GM23338 (cell line): ENCODE data around the gene LAPTM4A. TPM values are rescaled to one million over a fixed set of nuclear protein-coding genes. Genes with fewer than 3 reads are reported as not detected.

ENCODE experiments used
- ATAC-seq: fragments of 200-7000 bp; cut with Tn5 transposase; 3 replicates; pipeline ENCODE4 v1.9.1; 2020
- DNase-seq: peaks from one replicate; pipeline ENCODE4 v3.0.0-alpha.2; 2015; ENCODE audit warnings: low spot score
- H2AFZ ChIP-seq: fragments of 200-600 bp; sonication (generic); 2 replicates; pipeline ENCODE4 v1.8.0; 2016; ENCODE audit warnings: antibody characterized with exemption, mild to moderate bottlenecking, moderate library complexity
- H3F3A ChIP-seq: fragments of 200-600 bp; sonication (generic); replicated peaks from 2 replicates; pipeline ENCODE4 v1.8.0; 2017; ENCODE audit warnings: antibody characterized with exemption, mixed run types, low read depth
- H3K27ac ChIP-seq: fragments of 200-600 bp; sonication (generic); 2 replicates; pipeline ENCODE4 v1.6.1; 2016; ENCODE audit warnings: low read depth
- H3K27me3 ChIP-seq: fragments of 200-600 bp; sonication (generic); 2 replicates; pipeline ENCODE4 v1.8.0; 2016; ENCODE audit warnings: mild to moderate bottlenecking, mixed run types, moderate library complexity; ENCODE audit not compliant: insufficient read depth
- H3K36me3 ChIP-seq: fragments of 200-600 bp; sonication (generic); 2 replicates; pipeline ENCODE4 v1.8.0; 2016; ENCODE audit warnings: mild to moderate bottlenecking; ENCODE audit not compliant: insufficient read depth
- H3K4me1 ChIP-seq: fragments of 200-600 bp; sonication (generic); 2 replicates; pipeline ENCODE4 v1.8.0; 2016; ENCODE audit warnings: mild to moderate bottlenecking, moderate library complexity; ENCODE audit not compliant: insufficient read depth
- H3K4me2 ChIP-seq: fragments of 200-600 bp; sonication (generic); 2 replicates; pipeline ENCODE4 v1.7.1; 2017; ENCODE audit warnings: mixed run types
- H3K4me3 ChIP-seq: fragments of 200-600 bp; sonication (generic); 2 replicates; pipeline ENCODE4 v1.6.1; 2016; ENCODE audit warnings: mixed run types
- H3K79me2 ChIP-seq: fragments of 200-600 bp; sonication (generic); replicated peaks from 2 replicates; pipeline ENCODE4 v1.8.0; 2017; ENCODE audit warnings: mild to moderate bottlenecking; ENCODE audit not compliant: insufficient read depth
- H3K9me2 ChIP-seq: fragments of 200-600 bp; sonication (generic); 2 replicates; pipeline ENCODE4 v1.8.0; 2017; ENCODE audit not compliant: insufficient read depth
- H4K20me1 ChIP-seq: fragments of 200-600 bp; sonication (generic); replicated peaks from 2 replicates; pipeline ENCODE4 v1.8.0; 2017; ENCODE audit warnings: mild to moderate bottlenecking; ENCODE audit not compliant: insufficient read depth
- H3K27ac Mint-ChIP-seq: 2 replicates; pipeline ENCODE4 v1.8.0; 2020; ENCODE audit warnings: inconsistent platforms, mild to moderate bottlenecking, moderate library complexity, mixed read lengths
- H3K27me3 Mint-ChIP-seq: 3 replicates; pipeline ENCODE4 v1.8.0; 2022; ENCODE audit warnings: low read depth, mild to moderate bottlenecking, moderate library complexity, mixed read lengths, inconsistent platforms; ENCODE audit not compliant: insufficient read depth, poor library complexity
- H3K36me3 Mint-ChIP-seq: 3 replicates; pipeline ENCODE4 v1.8.0; 2021; ENCODE audit warnings: low read depth, mild to moderate bottlenecking, inconsistent platforms, moderate library complexity, mixed read lengths
- H3K4me1 Mint-ChIP-seq: 3 replicates; pipeline ENCODE4 v1.8.0; 2020; ENCODE audit warnings: mild to moderate bottlenecking, inconsistent platforms, mixed read lengths
- H3K4me3 Mint-ChIP-seq: 3 replicates; pipeline ENCODE4 v1.8.0; 2021; ENCODE audit warnings: moderate library complexity, mild to moderate bottlenecking, inconsistent platforms, mixed read lengths
- H3K9me3 Mint-ChIP-seq: 3 replicates; pipeline ENCODE4 v1.8.0; 2020; ENCODE audit warnings: moderate library complexity, mild to moderate bottlenecking, inconsistent platforms, mixed read lengths
- CREB1 ChIP-seq: fragments of 250-450 bp; sonication (Bioruptor Pico); IDR thresholded peaks from 2 replicates; pipeline ENCODE4 v1.5.0; 2020; ENCODE audit warnings: low read depth, mild to moderate bottlenecking, moderate library complexity
- ETS1 ChIP-seq: IDR thresholded peaks from 2 replicates; pipeline ENCODE4 v1.6.1; 2016; ENCODE audit warnings: antibody characterized with exemption
- EZH2phosphoT487 ChIP-seq: fragments of 200-600 bp; sonication (generic); IDR thresholded peaks from one replicate; pipeline ENCODE4 v1.8.1; 2018; ENCODE audit warnings: antibody characterized with exemption; ENCODE audit not compliant: unreplicated experiment
- JUNB ChIP-seq: IDR thresholded peaks from one replicate; pipeline ENCODE4 v1.6.1; 2016; ENCODE audit warnings: antibody characterized with exemption; ENCODE audit not compliant: unreplicated experiment
- POLR2AphosphoS5 ChIP-seq: IDR thresholded peaks from 2 replicates; pipeline ENCODE4 v1.6.1; 2016; ENCODE audit warnings: antibody characterized with exemption, low read depth
- ZNF114 ChIP-seq: fragments of 250-450 bp; sonication (Bioruptor Pico); IDR thresholded peaks from 2 replicates; pipeline ENCODE4 v1.5.0; 2020; ENCODE audit warnings: mild to moderate bottlenecking, moderate library complexity
- polyA plus RNA-seq: library from polyadenylated mRNA; unstranded; fragments of >200 nt; fragmentation: Nextera tagmentation; extraction: Ambion mirVana; gene quantifications from 2 replicates; pipeline ENCODE4 v1.2.1, GENCODE V29; 2016
- total RNA-seq: library from RNA; depleted of rRNA; stranded (reverse); fragments of >200 nt; shearing (Covaris generic); gene quantifications from 2 replicates; pipeline ENCODE4 v1.2.3, GENCODE V29; 2014
- TF ChIP-seq, protein P1 (sequence below): IDR thresholded peaks from one replicate; pipeline ENCODE4 v1.6.1; 2018; ENCODE audit warnings: antibody characterized with exemption; ENCODE audit not compliant: unreplicated experiment

The LAPTM4A gene
- total and polyA plus RNA-seq, 2 experiments from 2014 or later, result 123 to 214 TPM

DNA sequence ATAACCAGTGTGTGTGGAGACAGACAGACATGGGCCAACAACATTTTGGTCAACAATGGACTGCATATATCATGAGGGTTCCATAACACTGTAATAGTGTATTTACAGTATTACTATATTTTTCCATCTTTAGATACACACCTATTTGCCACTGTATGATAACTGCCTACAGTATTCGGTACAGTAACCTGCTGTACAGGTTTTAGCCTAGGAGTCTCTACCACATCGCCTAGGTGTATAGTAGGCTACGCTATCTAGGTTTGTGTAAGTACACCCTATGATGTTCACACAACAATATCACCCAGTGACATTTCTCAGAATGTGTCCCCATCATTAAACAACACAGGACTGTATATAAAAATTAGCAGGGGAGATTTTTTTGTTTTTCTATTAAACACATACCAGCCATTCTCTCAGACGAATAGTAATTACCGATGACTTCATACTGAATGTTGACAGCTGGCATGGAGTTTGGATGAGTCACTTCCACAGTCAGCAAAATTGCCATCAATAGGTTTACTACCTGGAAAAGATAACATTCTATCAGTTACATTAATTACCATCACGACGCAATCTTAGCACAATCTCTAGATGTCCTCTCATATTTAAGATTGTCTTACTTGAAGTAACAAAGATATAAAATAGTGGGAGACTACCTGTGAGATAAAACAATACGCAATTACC lies 10.8 kb downstream of the LAPTM4A start:
- Histone ChIP-seq H3F3A (no peaks in the 10 kb centered on the region), H3K27me3 (no peaks in the 10 kb centered on the region), H3K27ac (no peak overlapping the region), H4K20me1 (peaks cover 56% of the 10 kb centered on the region), H2AFZ (no peak overlapping the region), H3K79me2 (peaks cover 90% of the 10 kb centered on the region), H3K9me2 (no peaks in the 10 kb centered on the region), H3K36me3 (peaks cover 29% of the 10 kb centered on the region), H3K4me3 (no peak overlapping the region), H3K4me2 (no peak overlapping the region), H3K4me1 (peaks cover 6% of the 10 kb centered on the region; the same call in 1 of the 2 replicates)
- peaks cover 3% of the 10 kb centered on the region; the same call in 2 of the 3 replicates for H3K4me1 Mint-ChIP-seq
- no peak for TF ChIP-seq POLR2AphosphoS5
- no peak for TF ChIP-seq CREB1 (CRISPR knock-in tag)
- TF ChIP-seq, protein P1, sequence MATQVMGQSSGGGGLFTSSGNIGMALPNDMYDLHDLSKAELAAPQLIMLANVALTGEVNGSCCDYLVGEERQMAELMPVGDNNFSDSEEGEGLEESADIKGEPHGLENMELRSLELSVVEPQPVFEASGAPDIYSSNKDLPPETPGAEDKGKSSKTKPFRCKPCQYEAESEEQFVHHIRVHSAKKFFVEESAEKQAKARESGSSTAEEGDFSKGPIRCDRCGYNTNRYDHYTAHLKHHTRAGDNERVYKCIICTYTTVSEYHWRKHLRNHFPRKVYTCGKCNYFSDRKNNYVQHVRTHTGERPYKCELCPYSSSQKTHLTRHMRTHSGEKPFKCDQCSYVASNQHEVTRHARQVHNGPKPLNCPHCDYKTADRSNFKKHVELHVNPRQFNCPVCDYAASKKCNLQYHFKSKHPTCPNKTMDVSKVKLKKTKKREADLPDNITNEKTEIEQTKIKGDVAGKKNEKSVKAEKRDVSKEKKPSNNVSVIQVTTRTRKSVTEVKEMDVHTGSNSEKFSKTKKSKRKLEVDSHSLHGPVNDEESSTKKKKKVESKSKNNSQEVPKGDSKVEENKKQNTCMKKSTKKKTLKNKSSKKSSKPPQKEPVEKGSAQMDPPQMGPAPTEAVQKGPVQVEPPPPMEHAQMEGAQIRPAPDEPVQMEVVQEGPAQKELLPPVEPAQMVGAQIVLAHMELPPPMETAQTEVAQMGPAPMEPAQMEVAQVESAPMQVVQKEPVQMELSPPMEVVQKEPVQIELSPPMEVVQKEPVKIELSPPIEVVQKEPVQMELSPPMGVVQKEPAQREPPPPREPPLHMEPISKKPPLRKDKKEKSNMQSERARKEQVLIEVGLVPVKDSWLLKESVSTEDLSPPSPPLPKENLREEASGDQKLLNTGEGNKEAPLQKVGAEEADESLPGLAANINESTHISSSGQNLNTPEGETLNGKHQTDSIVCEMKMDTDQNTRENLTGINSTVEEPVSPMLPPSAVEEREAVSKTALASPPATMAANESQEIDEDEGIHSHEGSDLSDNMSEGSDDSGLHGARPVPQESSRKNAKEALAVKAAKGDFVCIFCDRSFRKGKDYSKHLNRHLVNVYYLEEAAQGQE, result no peak
- TF ChIP-seq ZNF114 (CRISPR knock-in tag), result no peak
- no peak for TF ChIP-seq EZH2phosphoT487
- TF ChIP-seq JUNB, result no peak
- no peak for ATAC-seq
- H3K36me3 Mint-ChIP-seq, result peaks cover 41% of the 10 kb centered on the region
- no peaks in the 10 kb centered on the region for H3K9me3 Mint-ChIP-seq
- DNase-seq, result no peak
- no peak overlapping the region for H3K4me3 Mint-ChIP-seq
- H3K27ac Mint-ChIP-seq, result no peak overlapping the region
- no peaks in the 10 kb centered on the region for H3K27me3 Mint-ChIP-seq

DNA sequence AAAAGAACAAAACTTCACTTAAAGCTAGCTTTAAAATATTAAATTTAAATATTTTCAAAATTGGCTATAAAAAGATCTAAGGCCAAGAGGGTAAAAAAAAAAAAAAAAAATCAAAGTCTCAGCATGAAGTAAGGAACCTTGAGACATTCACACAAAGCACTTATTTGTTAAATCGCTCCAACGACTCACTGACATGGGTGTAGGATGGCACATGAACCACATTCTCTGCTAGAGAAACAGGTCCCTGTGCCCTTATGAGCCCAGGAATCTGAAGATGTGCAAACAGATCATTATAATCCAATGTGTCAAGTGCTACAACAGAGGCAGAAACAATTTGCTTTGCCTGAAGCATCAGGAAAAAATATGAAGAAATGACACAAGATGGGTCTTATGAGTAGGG lies 13.8 kb downstream of the LAPTM4A start:
- Mint-ChIP-seq H3K9me3 (no peaks in the 10 kb centered on the region), H3K4me1 (no peaks in the 10 kb centered on the region), H3K36me3 (peaks cover 69% of the 10 kb centered on the region), H3K27ac (no peak overlapping the region), H3K27me3 (no peaks in the 10 kb centered on the region), H3K4me3 (no peak overlapping the region)
- no peak overlapping the region for H3K4me3 ChIP-seq
- peaks cover 46% of the 10 kb centered on the region for H3K36me3 ChIP-seq
- no peak overlapping the region for H2AFZ ChIP-seq
- no peak for DNase-seq
- no peaks in the 10 kb centered on the region for H3K27me3 ChIP-seq
- ATAC-seq, result no peak
- H3K79me2 ChIP-seq, result peaks cover 60% of the 10 kb centered on the region
- H3K27ac ChIP-seq, result no peak overlapping the region
- H3F3A ChIP-seq, result no peaks in the 10 kb centered on the region; the same call in 1 of the 2 replicates
- TF ChIP-seq ZNF114 (CRISPR knock-in tag) (no peak), ETS1 (no peak)
- H3K4me2 ChIP-seq, result no peak overlapping the region
- H4K20me1 ChIP-seq, result peaks cover 43% of the 10 kb centered on the region
- no peaks in the 10 kb centered on the region for H3K9me2 ChIP-seq
- H3K4me1 ChIP-seq, result no peaks in the 10 kb centered on the region
